HCT116 (cell line): Measurements from ENCODE around the gene HIRIP3. TPM values are rescaled to one million over a fixed set of nuclear protein-coding genes. Genes with fewer than 3 reads are reported as not detected.

ENCODE experiments used
- ATAC-seq: fragments of 200-7000 bp; cut with Tn5 transposase; 2 replicates; pipeline ENCODE4 v1.9.1; 2020; ENCODE audit warnings: mild to moderate bottlenecking, moderate library complexity
- BruUV-seq: library from RNA; stranded (reverse); fragments of 400-500 nt; replicated peaks from 2 replicates; lab custom pipeline; 2021; lab: Mats Ljungman, UMichigan
- CTCF ChIA-PET: fragments of 300-600 bp; sonication (Branson Sonifier 250); formaldehyde crosslinking; loops from one replicate; lab custom pipeline; 2021; ENCODE audit warnings: antibody characterized with exemption; lab: Charles Lee
- POLR2A ChIA-PET: fragments of 300-600, 350-600 bp; sonication (Branson Sonifier 250); formaldehyde crosslinking; loops from one replicate; lab custom pipeline; 2021; ENCODE audit warnings: antibody characterized with exemption; lab: Charles Lee
- RAD21 ChIA-PET, 2 experiments: fragments of 300-600 bp; sonication (Branson Sonifier 250); formaldehyde crosslinking; loops; one replicate each; lab custom pipeline; 2023; ENCODE audit warnings: low total read pairs in 2 of 2; ENCODE audit not compliant: uncharacterized antibody in 2 of 2, unreplicated experiment in 2 of 2, low non-redundant PET in 1 of 2; lab: Charles Lee
- DNase-seq: peaks from one replicate; pipeline ENCODE4 v3.0.0-alpha.2; 2010; ENCODE audit warnings: low read depth, low spot score
- H2AFZ ChIP-seq: fragments of 200-600 bp; shearing (Covaris generic), sonication (generic); 2 replicates; pipeline ENCODE4 v1.6.1; 2017; ENCODE audit warnings: low read depth, mixed run types, mixed read lengths, antibody characterized with exemption, low read length; ENCODE audit not compliant: poor library complexity, severe bottlenecking
- H3K27ac ChIP-seq: 2 replicates; pipeline ENCODE4 v1.5.1; 2012; ENCODE audit warnings: low read depth, low read length
- H3K27me3 ChIP-seq: fragments of 200-600 bp; sonication (generic); 2 replicates; pipeline ENCODE4 v1.6.1; 2016; ENCODE audit warnings: mixed run types, low read length, mixed read lengths; ENCODE audit not compliant: insufficient read depth
- H3K36me3 ChIP-seq, 2 experiments: fragments of 200-500 bp in 1 of 2; fragments of 200-600 bp in 1 of 2; sonication (Bioruptor generic) in 1 of 2; sonication (generic) in 1 of 2; 2 replicates each; pipeline versions ENCODE4 v1.5.1 to v1.6.1; 2014 to 2016; ENCODE audit warnings: low read length in 2 of 2, inconsistent platforms in 1 of 2, mixed read lengths in 1 of 2, mixed run types in 1 of 2; ENCODE audit not compliant: insufficient read depth in 2 of 2, control insufficient read depth in 1 of 2
- H3K4me1 ChIP-seq, 2 experiments: fragments of 200-600 bp in 1 of 2; sonication (generic) in 1 of 2; 2 replicates each; pipeline versions ENCODE4 v1.5.1 to v1.6.1; 2012 to 2017; ENCODE audit warnings: low read length in 2 of 2, inconsistent platforms in 1 of 2, mild to moderate bottlenecking in 1 of 2, mixed read lengths in 1 of 2, mixed run types in 1 of 2, moderate library complexity in 1 of 2; ENCODE audit not compliant: insufficient read depth in 2 of 2, control insufficient read depth in 1 of 2
- H3K4me2 ChIP-seq: fragments of 200-600 bp; sonication (generic); 2 replicates; pipeline ENCODE4 v1.6.1; 2017; ENCODE audit warnings: mixed run types, low read length, mixed read lengths
- H3K4me3 ChIP-seq, 2 experiments: fragments of 200-600 bp in 1 of 2; sonication (generic) in 1 of 2; replicated peaks in 1 of 2; 2 replicates each; pipeline ENCODE4 v1.5.1; 2011 to 2016; ENCODE audit warnings: low read length in 2 of 2, control low read depth in 1 of 2, low read depth in 1 of 2, mild to moderate bottlenecking in 1 of 2, mixed read lengths in 1 of 2, mixed run types in 1 of 2
- H3K79me2 ChIP-seq: fragments of 200-600 bp; sonication (generic); 2 replicates; pipeline ENCODE4 v1.6.1; 2017; ENCODE audit warnings: mild to moderate bottlenecking, mixed run types, low read length, moderate library complexity, mixed read lengths; ENCODE audit not compliant: insufficient read depth
- H3K9ac ChIP-seq: fragments of 200-600 bp; sonication (generic); 2 replicates; pipeline ENCODE4 v1.6.1; 2016; ENCODE audit warnings: low read length, mixed read lengths
- H3K9me2 ChIP-seq: fragments of 200-600 bp; sonication (generic), shearing (Covaris generic); 2 replicates; pipeline ENCODE4 v1.6.1; 2017; ENCODE audit warnings: mixed run types, mild to moderate bottlenecking, moderate library complexity; ENCODE audit not compliant: insufficient read depth
- H3K9me3 ChIP-seq, 2 experiments: fragments of 200-500 bp in 1 of 2; fragments of 200-600 bp in 1 of 2; sonication (Bioruptor generic) in 1 of 2; sonication (generic) in 1 of 2; 2 replicates each; pipeline ENCODE4 v1.6.1; 2014 to 2017; ENCODE audit warnings: low read length in 2 of 2, mixed read lengths in 2 of 2, inconsistent platforms in 1 of 2, low read depth in 1 of 2, mild to moderate bottlenecking in 1 of 2, mixed run types in 1 of 2, moderate library complexity in 1 of 2; ENCODE audit not compliant: control insufficient read depth in 1 of 2, insufficient read depth in 1 of 2
- H4K20me1 ChIP-seq: fragments of 200-600 bp; sonication (generic), shearing (Covaris generic); 2 replicates; pipeline ENCODE4 v1.6.1; 2017; ENCODE audit warnings: mixed run types, mild to moderate bottlenecking, moderate library complexity; ENCODE audit not compliant: insufficient read depth
- ATF3 ChIP-seq: IDR thresholded peaks from 2 replicates; pipeline ENCODE4 v1.6.1; 2012
- EGR1 ChIP-seq: IDR thresholded peaks from 2 replicates; pipeline ENCODE4 v1.6.1; 2012; ENCODE audit warnings: low read depth
- ELF1 ChIP-seq: IDR thresholded peaks from 2 replicates; pipeline ENCODE4 v1.6.1; 2012; ENCODE audit warnings: low read depth, borderline replicate concordance
- EZH2 ChIP-seq: fragments of 200-600 bp; sonication (generic); IDR thresholded peaks from 2 replicates; pipeline ENCODE4 v1.6.1; 2017; ENCODE audit warnings: antibody characterized with exemption, mixed run types
- EZH2phosphoT487 ChIP-seq: fragments of 200-600 bp; IDR thresholded peaks from 2 replicates; pipeline ENCODE4 v1.6.1; 2018; ENCODE audit warnings: antibody characterized with exemption, borderline replicate concordance
- JUND ChIP-seq: IDR thresholded peaks from 2 replicates; pipeline ENCODE4 v1.6.1; 2012
- POLR2AphosphoS5 ChIP-seq: IDR thresholded peaks from 2 replicates; pipeline ENCODE4 v1.6.1; 2011; ENCODE audit warnings: mild to moderate bottlenecking, low read depth, low read length, moderate library complexity
- REST ChIP-seq: IDR thresholded peaks from 2 replicates; pipeline ENCODE4 v1.6.1; 2012; ENCODE audit warnings: low read depth
- SIN3A ChIP-seq: IDR thresholded peaks from 2 replicates; pipeline ENCODE4 v1.6.1; 2012; ENCODE audit warnings: low read depth
- SRF ChIP-seq: IDR thresholded peaks from 2 replicates; pipeline ENCODE4 v1.6.1; 2012; ENCODE audit warnings: low read depth
- ZFX ChIP-seq: fragments of 450-650 bp; IDR thresholded peaks from 2 replicates; pipeline ENCODE4 v1.6.1; 2017
- ZNF274 ChIP-seq: fragments of 200-500 bp; sonication (Bioruptor generic); IDR thresholded peaks from 2 replicates; pipeline ENCODE4 v1.6.1; 2014; ENCODE audit warnings: mild to moderate bottlenecking, low read depth, low read length, inconsistent platforms
- intact Hi-C: fragments of 100-400 bp; cut with micrococcal nuclease; formaldehyde crosslinking; loops from 2 replicates; pipeline ENCODE4 v1.10.0; 2022
- total RNA-seq: library from RNA; stranded (reverse); gene quantifications from one replicate; pipeline ENCODE4 v1.2.1, GENCODE V29; 2021; ENCODE audit not compliant: unreplicated experiment
- TF ChIP-seq, protein P1 (sequence below): IDR thresholded peaks from 2 replicates; pipeline ENCODE4 v1.6.1; 2012

The HIRIP3 gene
- total RNA-seq, 1 experiment from 2014 or later, result 21.8 TPM

- BruUV-seq, result no TSS peak
- Histone ChIP-seq H4K20me1 (no peaks in the 10 kb centered on the region), H3K4me1 (no peaks in the 10 kb centered on the region), H3K4me3 (no peak within 1 kb of the TSS), H3K79me2 (no peaks in the 10 kb centered on the region), H3K9me2 (no peaks in the 10 kb centered on the region), H3K9me3 (no peaks in the 10 kb centered on the region), H3K36me3 (no peaks in the 10 kb centered on the region; a peak in 1 of 4 replicates), H3K27me3 (no peaks in the 10 kb centered on the region), H2AFZ (no peak within 1 kb of the TSS), H3K27ac (no peak within 1 kb of the TSS), H3K9ac (no peak within 1 kb of the TSS), H3K4me2 (no peak within 1 kb of the TSS)
- intact Hi-C loops, result no loop called here
- TF ChIP-seq POLR2AphosphoS5, result no peak
- no peak for TF ChIP-seq SRF
- no peak for TF ChIP-seq REST
- TF ChIP-seq ZNF274, result no peak
- no peak for TF ChIP-seq EGR1
- no peak for TF ChIP-seq SIN3A
- TF ChIP-seq ATF3, result no peak
- TF ChIP-seq, protein P1, sequence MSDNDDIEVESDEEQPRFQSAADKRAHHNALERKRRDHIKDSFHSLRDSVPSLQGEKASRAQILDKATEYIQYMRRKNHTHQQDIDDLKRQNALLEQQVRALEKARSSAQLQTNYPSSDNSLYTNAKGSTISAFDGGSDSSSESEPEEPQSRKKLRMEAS, result no peak
- no peak for TF ChIP-seq JUND
- no peak for TF ChIP-seq EZH2phosphoT487
- no peak for TF ChIP-seq EZH2
- no peak for TF ChIP-seq ELF1
- no peak for TF ChIP-seq ZFX
- ChIA-PET RAD21 (no interaction called here), POLR2A (no interaction called here), CTCF (no interaction called here)
- DNase-seq (no peak), ATAC-seq (no peak)
Observed at GRCh38 chr16:30010844-30011713, 15.7 kb upstream of the HIRIP3 start, which contains the start of gene DOC2A. Gene DOC2A (minus strand): TSS chr16:30011027. CDS start chr16:30010222, 805 bp downstream.
